Measurements from ENCODE around the gene ASB2.

DNA sequence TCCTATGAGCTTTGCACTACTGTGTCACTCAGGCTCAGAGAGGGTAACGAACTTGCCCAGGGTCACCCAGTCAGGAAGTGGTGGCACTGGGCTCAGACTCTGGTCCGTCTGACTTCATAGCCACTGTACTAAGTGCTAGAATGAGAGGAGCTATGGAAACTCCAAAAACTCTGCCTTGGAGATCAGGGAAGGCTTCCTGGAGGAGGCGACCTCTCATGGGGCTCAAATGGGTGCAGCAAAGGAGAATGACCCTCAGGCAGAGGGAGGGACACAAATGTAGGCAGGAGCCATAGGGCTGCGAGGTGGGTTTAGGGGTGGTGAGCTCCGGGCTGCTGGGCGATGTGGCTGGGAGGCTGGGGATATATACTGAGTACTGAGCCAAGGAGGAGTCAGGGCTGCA lies 23.9 kb upstream of the ASB2 start:
- TF ChIP-seq, protein P1, sequence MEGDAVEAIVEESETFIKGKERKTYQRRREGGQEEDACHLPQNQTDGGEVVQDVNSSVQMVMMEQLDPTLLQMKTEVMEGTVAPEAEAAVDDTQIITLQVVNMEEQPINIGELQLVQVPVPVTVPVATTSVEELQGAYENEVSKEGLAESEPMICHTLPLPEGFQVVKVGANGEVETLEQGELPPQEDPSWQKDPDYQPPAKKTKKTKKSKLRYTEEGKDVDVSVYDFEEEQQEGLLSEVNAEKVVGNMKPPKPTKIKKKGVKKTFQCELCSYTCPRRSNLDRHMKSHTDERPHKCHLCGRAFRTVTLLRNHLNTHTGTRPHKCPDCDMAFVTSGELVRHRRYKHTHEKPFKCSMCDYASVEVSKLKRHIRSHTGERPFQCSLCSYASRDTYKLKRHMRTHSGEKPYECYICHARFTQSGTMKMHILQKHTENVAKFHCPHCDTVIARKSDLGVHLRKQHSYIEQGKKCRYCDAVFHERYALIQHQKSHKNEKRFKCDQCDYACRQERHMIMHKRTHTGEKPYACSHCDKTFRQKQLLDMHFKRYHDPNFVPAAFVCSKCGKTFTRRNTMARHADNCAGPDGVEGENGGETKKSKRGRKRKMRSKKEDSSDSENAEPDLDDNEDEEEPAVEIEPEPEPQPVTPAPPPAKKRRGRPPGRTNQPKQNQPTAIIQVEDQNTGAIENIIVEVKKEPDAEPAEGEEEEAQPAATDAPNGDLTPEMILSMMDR (IDR thresholded peaks at IDR 0.05): no peak
- TF ChIP-seq POLR2A (IDR thresholded peaks at IDR 0.05): no peak

Data from prostate gland (tissue), 2 donors.